Trophoblast cell (in vitro differentiated cells and primary cell): ENCODE measurements around the gene RNF7.

ENCODE experiments used
- DNase-seq, 2 donors: peaks; one replicate each; pipeline ENCODE4 v3.0.0-alpha.2; 2016
- H2AFZ ChIP-seq: 2 replicates; pipeline ENCODE4 v1.6.1; 2013; ENCODE audit warnings: low read length, moderate library complexity, mild to moderate bottlenecking; ENCODE audit not compliant: insufficient read depth, poor library complexity
- H2AK5ac ChIP-seq: 2 replicates; pipeline ENCODE4 v1.6.1; 2013; ENCODE audit warnings: mild to moderate bottlenecking, low read length
- H2BK120ac ChIP-seq: 2 replicates; pipeline ENCODE4 v1.6.1; 2013; ENCODE audit warnings: low read length, mild to moderate bottlenecking, moderate library complexity; ENCODE audit not compliant: insufficient read depth, poor library complexity
- H2BK12ac ChIP-seq: 2 replicates; pipeline ENCODE4 v1.6.1; 2013; ENCODE audit warnings: mild to moderate bottlenecking, low read length, moderate library complexity
- H2BK5ac ChIP-seq: 2 replicates; pipeline ENCODE4 v1.6.1; 2013; ENCODE audit warnings: low read length, low read depth, moderate library complexity, mild to moderate bottlenecking; ENCODE audit not compliant: poor library complexity
- H3K14ac ChIP-seq: 2 replicates; pipeline ENCODE4 v1.6.1; 2013; ENCODE audit warnings: mild to moderate bottlenecking, low read length
- H3K18ac ChIP-seq: 2 replicates; pipeline ENCODE4 v1.6.1; 2013; ENCODE audit warnings: mild to moderate bottlenecking, low read length
- H3K23ac ChIP-seq: 2 replicates; pipeline ENCODE4 v1.6.1; 2013; ENCODE audit warnings: low read length
- H3K27ac ChIP-seq: 2 replicates; pipeline ENCODE4 v1.5.1; 2013; ENCODE audit warnings: low read depth, mild to moderate bottlenecking, inconsistent platforms, low read length, moderate library complexity
- H3K27me3 ChIP-seq: 2 replicates; pipeline ENCODE4 v1.6.1; 2013; ENCODE audit warnings: inconsistent platforms, mild to moderate bottlenecking, low read length, moderate library complexity; ENCODE audit not compliant: insufficient read depth
- H3K36me3 ChIP-seq, 2 experiments: 1 replicate in 1 of 2; 2 replicates in 1 of 2; pipeline ENCODE4 v1.6.1; 2013; ENCODE audit warnings: low read length in 2 of 2, mild to moderate bottlenecking in 2 of 2, moderate library complexity in 1 of 2; ENCODE audit not compliant: insufficient read depth in 2 of 2, control insufficient read depth in 1 of 2
- H3K4ac ChIP-seq: 2 replicates; pipeline ENCODE4 v1.6.1; 2013; ENCODE audit warnings: low read depth, mild to moderate bottlenecking, low read length, moderate library complexity
- H3K4me1 ChIP-seq, 2 experiments: 1 replicate in 1 of 2; 2 replicates in 1 of 2; pipeline ENCODE4 v1.6.1; 2013; ENCODE audit warnings: low read length in 2 of 2, mild to moderate bottlenecking in 2 of 2, moderate library complexity in 1 of 2; ENCODE audit not compliant: insufficient read depth in 2 of 2, control insufficient read depth in 1 of 2
- H3K4me2 ChIP-seq: 2 replicates; pipeline ENCODE4 v1.6.1; 2013; ENCODE audit warnings: inconsistent platforms, mild to moderate bottlenecking, low read length, moderate library complexity
- H3K4me3 ChIP-seq: 2 replicates; pipeline ENCODE4 v1.5.1; 2013; ENCODE audit warnings: mild to moderate bottlenecking, low read depth, low read length, inconsistent platforms
- H3K79me1 ChIP-seq: one replicate; pipeline ENCODE4 v1.6.1; 2013; ENCODE audit warnings: low read length
- H3K79me2 ChIP-seq: 2 replicates; pipeline ENCODE4 v1.6.1; 2013; ENCODE audit warnings: low read length, mild to moderate bottlenecking; ENCODE audit not compliant: control insufficient read depth, insufficient read depth, poor library complexity
- H3K9ac ChIP-seq: 2 replicates; pipeline ENCODE4 v1.6.1; 2013; ENCODE audit warnings: mild to moderate bottlenecking, low read length
- H3K9me3 ChIP-seq: 2 replicates; pipeline ENCODE4 v1.6.1; 2013; ENCODE audit warnings: low read depth, mild to moderate bottlenecking, control low read depth, inconsistent platforms, low read length; ENCODE audit not compliant: insufficient read depth
- H4K12ac ChIP-seq: 2 replicates; pipeline ENCODE4 v1.6.1; 2013; ENCODE audit warnings: low read depth, mild to moderate bottlenecking, low read length, moderate library complexity
- H4K8ac ChIP-seq: 2 replicates; pipeline ENCODE4 v1.6.1; 2013; ENCODE audit warnings: low read depth, mild to moderate bottlenecking, low read length, moderate library complexity
- H4K91ac ChIP-seq: one replicate; pipeline ENCODE4 v1.6.1; 2013; ENCODE audit warnings: low read depth, mild to moderate bottlenecking, low read length, moderate library complexity
- WGBS: extraction: QIAGEN DNeasy Blood & Tissue Kit; methylation state at CpG from one replicate; pipeline ENCODE4 v1.1.7; 2013; ENCODE audit warnings: missing lambda C conversion rate; ENCODE audit not compliant: insufficient read length, insufficient coverage; ENCODE audit errors: extremely low coverage; 5-methylcytosine and 5-hydroxymethylcytosine counted together

The RNF7 gene

DNA sequence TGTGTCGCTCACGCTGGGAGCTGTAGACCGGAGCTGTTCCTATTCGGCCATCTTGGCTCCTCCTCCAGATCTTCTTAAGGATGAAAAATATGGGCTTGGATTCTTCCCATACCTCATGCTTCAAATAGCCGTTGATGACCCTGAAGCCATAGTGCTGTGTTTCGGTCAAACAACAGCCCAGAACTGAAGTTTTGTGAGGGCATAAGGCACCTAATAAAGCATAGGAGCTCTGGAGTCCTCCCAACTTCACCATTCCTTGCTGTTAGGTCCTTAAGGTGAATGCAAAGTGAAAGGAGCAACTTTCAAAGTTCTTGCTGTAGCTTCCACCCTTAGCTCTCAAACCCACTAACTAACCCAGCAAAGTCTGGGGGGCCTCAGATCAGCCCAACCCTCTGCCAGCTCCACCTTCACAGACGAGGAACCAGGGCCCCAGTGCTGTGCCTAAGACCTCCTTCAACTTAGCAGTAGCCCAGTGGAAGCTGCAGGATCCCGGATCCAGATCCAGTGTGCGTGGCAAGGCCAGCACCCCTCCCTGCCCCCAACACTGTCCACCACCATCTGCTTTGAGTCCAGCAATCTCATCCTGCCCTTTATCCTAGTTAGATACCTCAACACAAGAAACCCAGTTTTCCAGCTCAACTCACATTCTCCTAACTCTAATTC is 25.1 kb downstream of the RNF7 start, which contains the start of gene GRK7:
GRK7 (plus strand) TSS at position 321 of the 663 bp plus-strand sequence. CDS start 14,877 bp downstream, outside the sequence.
- Histone ChIP-seq H3K23ac (no peak within 1 kb of the TSS), H4K8ac (no peak within 1 kb of the TSS), H3K9ac (no peak within 1 kb of the TSS), H3K9me3 (no peaks in the 10 kb centered on the region), H2AK5ac (no peak within 1 kb of the TSS), H3K18ac (no peak within 1 kb of the TSS), H2BK12ac (no peak within 1 kb of the TSS), H3K79me2 (no peaks in the 10 kb centered on the region), H3K4ac (no peak within 1 kb of the TSS), H3K27me3 (no peaks in the 10 kb centered on the region), H3K36me3 (no peaks in the 10 kb centered on the region), H3K27ac (no peak within 1 kb of the TSS), H3K14ac (no peak within 1 kb of the TSS), H4K91ac (no peak within 1 kb of the TSS), H2AFZ (no peak within 1 kb of the TSS), H2BK5ac (no peak within 1 kb of the TSS), H2BK120ac (no peak within 1 kb of the TSS), H3K4me3 (no peak within 1 kb of the TSS), H4K12ac (no peak within 1 kb of the TSS), H3K4me1 (peaks cover 10 to 14% of the 10 kb centered on the region in 2 experiments), H3K79me1 (no peaks in the 10 kb centered on the region), H3K4me2 (no peak within 1 kb of the TSS)
- WGBS: no CpG with 5 or more reads among the region's 9 CpGs
- peak in 1 of 2 donors; percentile 48 for DNase-seq

- H3K27ac ChIP-seq: no peak overlapping the region
- no peak overlapping the region for H2BK12ac ChIP-seq
- no peak overlapping the region for H3K4me2 ChIP-seq
- H4K12ac ChIP-seq: no peak overlapping the region
- H3K27me3 ChIP-seq: no peaks in the 10 kb centered on the region
- no peak overlapping the region for H2AFZ ChIP-seq
- DNase-seq: no peak
- H3K14ac ChIP-seq: no peak overlapping the region
- no peaks in the 10 kb centered on the region for H3K36me3 ChIP-seq
- no peaks in the 10 kb centered on the region for H3K9me3 ChIP-seq
- no peak overlapping the region for H2BK5ac ChIP-seq
- H3K18ac ChIP-seq: no peak overlapping the region
- no peak overlapping the region for H3K4me3 ChIP-seq
- H2BK120ac ChIP-seq: no peak overlapping the region
- H3K79me2 ChIP-seq: no peaks in the 10 kb centered on the region
- H3K4me1 ChIP-seq: peaks cover 14 to 18% of the 10 kb centered on the region in 2 experiments
- WGBS: no CpG with 5 or more reads among the region's 2 CpGs
- no peak overlapping the region for H2AK5ac ChIP-seq
- no peaks in the 10 kb centered on the region for H3K79me1 ChIP-seq
- no peak overlapping the region for H3K4ac ChIP-seq
- H4K91ac ChIP-seq: no peak overlapping the region
- no peak overlapping the region for H3K23ac ChIP-seq
- H4K8ac ChIP-seq: no peak overlapping the region
- H3K9ac ChIP-seq: no peak overlapping the region
Observed at GRCh38 chr3:141764045-141764444, 25.9 kb downstream of the RNF7 start.

GRCh38 chr3:141764465-141764864 is 26.4 kb downstream of the RNF7 start:
- no peaks in the 10 kb centered on the region for H3K36me3 ChIP-seq
- H3K4me2 ChIP-seq: no peak overlapping the region
- H3K27ac ChIP-seq: peak overlapping the region; percentile 13
- no peak overlapping the region for H4K91ac ChIP-seq
- no peak overlapping the region for H3K23ac ChIP-seq
- H2BK120ac ChIP-seq: no peak overlapping the region
- no peaks in the 10 kb centered on the region for H3K79me2 ChIP-seq
- no peak overlapping the region for H4K8ac ChIP-seq
- no peaks in the 10 kb centered on the region for H3K9me3 ChIP-seq
- no peak overlapping the region for H3K4ac ChIP-seq
- no peak overlapping the region for H3K4me3 ChIP-seq
- no peak for DNase-seq
- no peak overlapping the region for H3K14ac ChIP-seq
- no CpG with 5 or more reads among the region's 1 CpG for WGBS
- no peaks in the 10 kb centered on the region for H3K79me1 ChIP-seq
- no peak overlapping the region for H4K12ac ChIP-seq
- H2AFZ ChIP-seq: no peak overlapping the region
- no peak overlapping the region for H3K9ac ChIP-seq
- H3K18ac ChIP-seq: no peak overlapping the region
- H3K27me3 ChIP-seq: no peaks in the 10 kb centered on the region
- no peak overlapping the region for H2BK12ac ChIP-seq
- H3K4me1 ChIP-seq: peaks cover 14 to 20% of the 10 kb centered on the region in 2 experiments
- no peak overlapping the region for H2BK5ac ChIP-seq
- H2AK5ac ChIP-seq: no peak overlapping the region

GRCh38 chr3:141764986-141765385 is 26.9 kb downstream of the RNF7 start:
- H3K4me2 ChIP-seq: no peak overlapping the region
- no CpG with 5 or more reads among the region's 2 CpGs for WGBS
- no peak overlapping the region for H4K91ac ChIP-seq
- peaks cover 17 to 22% of the 10 kb centered on the region in 2 experiments for H3K4me1 ChIP-seq
- no peak overlapping the region for H2BK5ac ChIP-seq
- no peaks in the 10 kb centered on the region for H3K36me3 ChIP-seq
- no peak for DNase-seq
- H3K4me3 ChIP-seq: no peak overlapping the region
- H3K27me3 ChIP-seq: no peaks in the 10 kb centered on the region
- H3K23ac ChIP-seq: no peak overlapping the region
- no peaks in the 10 kb centered on the region for H3K79me1 ChIP-seq
- H2BK12ac ChIP-seq: no peak overlapping the region
- no peak overlapping the region for H2BK120ac ChIP-seq
- H3K14ac ChIP-seq: no peak overlapping the region
- H4K12ac ChIP-seq: no peak overlapping the region
- no peak overlapping the region for H2AK5ac ChIP-seq
- peak overlapping the region; percentile 13 for H3K27ac ChIP-seq
- no peaks in the 10 kb centered on the region for H3K79me2 ChIP-seq
- no peak overlapping the region for H3K4ac ChIP-seq
- no peak overlapping the region for H2AFZ ChIP-seq
- no peak overlapping the region for H3K9ac ChIP-seq
- H3K18ac ChIP-seq: no peak overlapping the region
- H4K8ac ChIP-seq: no peak overlapping the region
- H3K9me3 ChIP-seq: no peaks in the 10 kb centered on the region
